ENCODE data around the gene KCNN1.
"Not testable (repeated sequence)": the region's sequence is repeated elsewhere in the genome, so short reads cannot be mapped to it uniquely, and the experiment has no call there.

The KCNN1 gene

DNA sequence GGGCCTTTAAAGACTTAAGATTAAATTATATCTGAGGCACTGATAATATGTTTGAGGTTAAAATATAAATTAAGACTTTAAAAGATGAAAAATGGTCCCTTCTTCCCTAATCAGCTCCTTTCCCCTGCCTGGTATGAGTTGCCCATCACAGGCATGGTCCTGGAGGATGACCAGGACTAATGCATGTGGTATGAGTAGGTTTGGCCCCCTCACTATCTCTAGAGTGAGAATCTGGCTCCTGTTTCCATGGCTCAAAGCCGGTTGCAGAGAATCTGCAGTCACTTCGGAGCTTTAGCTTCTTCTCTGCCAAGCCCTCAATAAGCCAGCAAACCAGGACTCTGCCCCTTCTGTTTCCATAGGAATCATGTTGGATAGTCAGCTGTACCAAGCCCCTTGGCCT, 65.2 kb downstream of the KCNN1 start:
- DNase-seq = not testable (repeated sequence)

DNA sequence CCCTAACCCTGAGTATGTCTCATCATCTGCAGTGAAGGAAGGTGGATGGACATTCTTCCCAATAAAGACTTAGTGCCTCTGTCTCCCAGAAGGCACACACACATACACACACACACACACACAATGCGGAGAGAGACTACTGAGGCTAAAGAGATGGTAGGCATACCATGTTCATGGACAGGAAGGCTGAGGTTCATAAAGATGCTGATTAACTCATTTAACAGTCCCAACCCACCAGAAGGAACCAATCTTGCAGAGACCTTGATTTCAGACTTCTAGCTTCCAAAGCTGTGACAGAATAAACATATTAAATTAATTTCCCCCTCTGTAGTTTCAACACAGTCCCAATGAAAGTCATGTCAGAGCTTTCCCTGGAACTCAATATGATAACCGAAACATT, 74.1 kb downstream of the KCNN1 start:
- DNase-seq = no peak

DNA sequence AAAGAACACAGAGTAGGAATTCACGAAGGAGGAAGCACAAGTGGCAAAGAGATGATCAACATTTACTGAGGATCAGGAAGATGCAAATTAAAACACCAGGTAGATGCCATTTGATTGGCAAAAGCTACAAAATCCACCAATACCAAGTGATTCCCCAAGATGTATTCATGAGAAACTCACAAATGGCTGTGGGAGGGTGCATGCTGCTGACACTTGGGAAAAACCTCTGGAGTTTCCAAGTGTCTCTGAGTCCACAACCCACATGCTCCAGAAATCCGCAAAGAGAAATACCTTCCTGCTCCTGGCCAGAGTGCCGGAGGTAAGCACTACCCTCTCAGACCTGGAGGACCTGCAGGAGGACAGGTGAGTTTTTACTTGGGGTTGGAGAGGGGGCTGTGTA, 76.8 kb downstream of the KCNN1 start:
- DNase-seq = no peak

DNA sequence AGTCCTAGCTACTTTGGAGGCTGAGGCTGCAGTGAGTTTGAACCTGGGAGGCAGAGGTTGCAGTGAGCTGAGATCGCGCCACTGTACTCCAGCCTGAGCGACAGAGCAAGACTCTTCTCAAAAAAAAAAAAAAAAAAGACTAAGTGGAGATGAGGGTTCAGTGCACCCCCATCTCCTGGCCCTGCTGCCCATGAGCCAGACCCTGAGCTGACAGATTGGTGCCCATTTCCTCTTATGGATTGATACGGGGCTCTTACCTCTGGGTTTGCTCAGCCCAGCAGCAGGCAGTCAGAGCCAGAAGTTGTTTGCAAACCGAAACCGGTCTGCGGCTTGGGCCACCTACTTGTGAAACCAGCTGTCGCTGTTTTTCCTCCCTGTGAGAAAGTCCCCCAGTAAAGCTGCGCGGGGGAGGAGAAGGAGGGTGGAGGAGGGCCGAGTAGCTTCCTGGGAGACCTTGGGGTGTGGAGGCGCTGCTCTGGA, 78.0 kb downstream of the KCNN1 start:
- peak; percentile 82 for DNase-seq

DNA sequence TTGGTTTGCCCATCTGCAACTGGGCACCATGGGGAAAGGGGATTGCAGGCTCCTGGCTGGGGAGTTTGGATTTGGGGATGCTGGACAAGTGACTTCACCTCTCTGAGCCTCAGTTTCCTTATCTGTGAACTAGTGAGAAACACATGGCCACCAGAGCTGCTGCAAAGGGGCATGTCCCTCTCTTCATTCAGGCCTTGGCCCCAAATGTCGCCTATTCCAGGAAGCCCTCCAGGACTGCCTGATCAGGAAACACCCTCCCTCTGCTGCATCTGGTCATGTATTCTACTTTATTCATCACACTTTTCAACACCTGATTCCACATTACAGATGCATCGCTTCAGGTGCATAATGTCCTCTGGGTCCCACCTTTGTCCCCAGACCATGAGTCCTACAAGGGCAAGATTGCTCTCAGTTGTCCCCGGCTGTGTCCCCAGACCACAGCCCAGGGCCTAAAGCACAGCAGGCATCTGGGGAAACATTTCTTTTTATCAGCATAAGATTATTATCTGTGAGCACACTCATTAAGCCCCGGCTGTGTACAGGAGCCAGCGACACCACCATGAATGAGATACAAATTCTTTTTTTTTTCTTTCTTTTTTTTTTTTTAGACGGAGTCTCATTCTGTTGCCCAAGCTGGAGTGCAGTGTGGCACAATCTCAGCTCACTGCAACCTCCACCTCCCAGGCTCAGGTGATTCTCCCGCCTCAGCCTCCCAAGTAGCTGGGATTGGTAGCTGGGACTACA, 78.6 kb downstream of the KCNN1 start:
- no peak for DNase-seq

DNA sequence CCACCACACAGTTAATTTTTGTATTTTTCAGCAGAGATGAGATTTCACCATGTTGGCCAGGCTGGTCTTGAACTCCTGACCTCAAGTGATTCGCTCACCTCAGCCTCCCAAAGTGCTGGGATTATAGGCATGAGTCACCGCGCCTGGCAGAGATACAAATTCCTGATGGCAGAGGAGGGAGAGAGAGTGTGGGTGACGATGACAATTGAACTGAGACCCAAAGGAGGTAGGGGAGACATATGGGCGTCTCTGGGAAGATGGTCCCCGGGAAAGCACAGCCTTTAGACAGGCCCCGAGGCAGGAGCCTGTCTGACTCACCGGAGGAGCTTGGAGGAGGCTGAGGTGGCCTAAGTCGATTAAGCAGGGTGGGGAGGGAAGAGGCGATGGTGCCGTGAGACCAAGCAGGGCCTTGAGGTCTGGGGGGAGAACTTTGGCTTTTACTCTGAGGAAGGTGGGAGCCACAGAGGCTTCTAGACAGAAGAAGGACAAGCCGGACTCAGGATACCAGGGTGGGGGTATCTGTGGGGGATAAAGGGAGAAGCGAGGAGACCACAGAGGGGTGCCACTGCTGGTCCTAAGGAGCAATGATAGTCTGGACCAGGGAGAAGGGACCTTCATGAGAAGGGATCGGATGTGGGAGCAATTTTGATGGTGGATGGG, 79.3 kb downstream of the KCNN1 start:
- no peak for DNase-seq

DNA sequence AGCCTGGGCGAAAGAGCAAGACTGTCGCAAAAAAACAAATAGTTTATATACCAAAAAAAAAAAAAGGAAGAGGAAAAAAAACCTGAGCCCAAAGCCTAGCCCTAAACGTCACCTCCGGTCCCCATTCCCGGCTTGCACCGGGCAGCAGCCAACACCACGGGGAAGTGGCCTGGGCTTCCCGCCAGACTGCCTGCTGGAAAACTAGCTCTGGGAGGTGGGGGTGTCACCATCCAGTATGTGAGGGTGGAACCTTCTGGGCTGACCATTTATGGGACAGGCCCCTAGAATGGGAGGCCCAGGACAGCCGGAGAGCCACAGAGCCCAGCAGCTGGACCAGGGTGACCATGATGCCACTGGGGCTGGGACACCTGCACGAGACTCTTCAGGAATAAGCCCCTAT, 82.5 kb downstream of the KCNN1 start:
- no peak for DNase-seq
